Measurements from ENCODE around the gene BARX1.

Gene BARX1

GRCh38 chr9:93916358-93916757, 38.8 kb downstream of the BARX1 start:
- no peak for DNase-seq

- no peak for DNase-seq
Observed at GRCh38 chr9:93911801-93912554, 43.2 kb downstream of the BARX1 start.

DNA sequence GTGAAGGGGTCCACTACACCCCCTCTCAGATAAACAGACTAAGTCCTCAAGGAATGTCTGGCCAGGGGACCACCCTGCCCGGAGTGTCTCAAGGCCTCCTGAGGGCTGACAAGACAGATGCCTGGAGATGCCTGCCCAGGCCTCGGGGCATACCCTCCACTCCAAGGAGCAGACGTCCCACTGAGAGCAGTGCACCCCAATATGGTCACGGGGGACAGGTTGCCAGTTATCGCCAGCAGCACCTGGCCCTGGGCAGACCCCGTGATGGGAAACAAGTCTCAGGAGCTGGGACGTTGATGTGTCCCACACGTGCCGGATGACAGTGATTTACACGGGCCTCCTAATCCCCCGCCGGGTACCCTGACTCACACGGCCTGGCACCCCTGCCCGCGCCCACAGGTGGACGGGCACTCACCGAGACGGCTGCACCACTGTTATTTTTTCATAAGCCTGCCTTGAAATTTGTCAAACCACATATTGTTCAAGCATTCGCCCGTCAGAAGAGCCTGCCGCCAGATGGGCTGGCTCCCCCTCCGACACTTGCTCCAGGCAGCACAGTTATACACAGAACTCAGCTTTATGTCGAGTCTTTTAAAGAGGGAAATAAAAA, 43.9 kb downstream of the BARX1 start:
- no peak for DNase-seq

DNA sequence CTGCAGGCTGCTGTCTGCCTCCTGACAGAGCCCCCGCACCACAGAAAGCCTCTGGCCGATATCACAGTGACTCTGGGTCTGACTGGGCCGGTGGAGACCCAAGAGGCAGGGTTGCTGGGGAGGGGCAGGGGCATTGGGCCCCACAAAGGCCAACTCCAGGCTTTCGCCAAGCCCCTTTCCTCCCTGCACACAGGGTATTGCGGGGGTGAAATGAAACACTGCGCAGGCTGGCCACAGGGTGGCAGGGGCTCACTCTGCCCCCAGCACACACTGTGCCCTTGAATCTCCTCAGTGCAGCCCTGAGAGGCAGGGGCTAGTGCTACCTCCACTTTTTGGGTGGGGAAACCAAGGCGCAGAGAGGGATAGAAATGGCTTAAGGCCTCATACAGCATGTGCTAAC, 44.6 kb downstream of the BARX1 start:
- DNase-seq, result no peak

- no peak for DNase-seq
Observed at GRCh38 chr9:93910196-93910595, 45.0 kb downstream of the BARX1 start.

DNA sequence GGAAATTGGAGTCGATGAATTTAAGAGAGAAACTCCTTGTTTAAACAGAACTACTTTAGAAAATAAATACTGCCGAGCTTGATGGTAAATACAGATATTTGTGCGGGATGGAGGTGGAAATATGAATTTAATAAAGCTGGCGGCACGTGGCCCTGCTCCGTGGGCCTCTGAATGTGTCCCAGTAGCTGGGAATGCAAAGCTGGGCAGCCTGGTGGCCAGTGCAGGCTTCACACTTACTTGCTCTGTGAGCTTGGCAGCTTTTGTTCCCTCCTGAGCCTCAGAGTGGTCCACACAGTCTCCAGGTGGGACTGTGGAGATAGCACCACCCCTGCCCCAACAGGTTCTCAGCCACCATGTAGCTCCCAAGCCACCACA, 45.9 kb downstream of the BARX1 start:
- no peak for DNase-seq

DNA sequence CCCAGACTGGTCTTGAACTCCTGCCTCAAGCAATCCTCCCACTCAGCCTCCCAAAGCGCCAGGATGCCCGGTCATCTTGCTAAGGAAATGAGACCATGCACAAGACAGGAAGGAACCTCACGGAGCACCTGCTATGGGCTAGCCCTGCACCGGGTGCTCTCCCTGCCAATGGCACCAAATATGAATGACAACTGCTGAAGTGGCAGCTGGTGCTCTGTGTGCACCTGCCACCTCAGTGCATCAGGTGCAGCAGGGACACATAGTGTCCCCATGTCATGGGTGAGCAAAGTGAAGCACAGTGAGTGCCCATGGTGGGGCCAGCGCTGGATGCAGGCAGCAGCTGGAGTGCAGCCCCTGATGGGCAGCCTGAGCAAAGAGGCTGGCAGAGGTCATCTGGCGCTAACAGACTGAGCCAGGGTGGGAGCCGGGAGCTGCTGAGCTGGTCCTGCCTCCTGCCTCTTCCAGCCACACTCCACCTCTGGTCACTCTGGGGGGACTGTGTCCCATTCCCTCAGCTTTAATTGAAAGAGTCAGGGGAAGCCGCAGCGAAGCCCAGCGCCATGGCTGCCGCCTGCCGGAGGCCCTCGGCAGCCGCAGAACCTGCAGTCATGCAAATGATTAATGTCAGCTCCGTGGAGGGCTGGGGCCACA, 46.4 kb downstream of the BARX1 start:
- DNase-seq, result no peak

DNA sequence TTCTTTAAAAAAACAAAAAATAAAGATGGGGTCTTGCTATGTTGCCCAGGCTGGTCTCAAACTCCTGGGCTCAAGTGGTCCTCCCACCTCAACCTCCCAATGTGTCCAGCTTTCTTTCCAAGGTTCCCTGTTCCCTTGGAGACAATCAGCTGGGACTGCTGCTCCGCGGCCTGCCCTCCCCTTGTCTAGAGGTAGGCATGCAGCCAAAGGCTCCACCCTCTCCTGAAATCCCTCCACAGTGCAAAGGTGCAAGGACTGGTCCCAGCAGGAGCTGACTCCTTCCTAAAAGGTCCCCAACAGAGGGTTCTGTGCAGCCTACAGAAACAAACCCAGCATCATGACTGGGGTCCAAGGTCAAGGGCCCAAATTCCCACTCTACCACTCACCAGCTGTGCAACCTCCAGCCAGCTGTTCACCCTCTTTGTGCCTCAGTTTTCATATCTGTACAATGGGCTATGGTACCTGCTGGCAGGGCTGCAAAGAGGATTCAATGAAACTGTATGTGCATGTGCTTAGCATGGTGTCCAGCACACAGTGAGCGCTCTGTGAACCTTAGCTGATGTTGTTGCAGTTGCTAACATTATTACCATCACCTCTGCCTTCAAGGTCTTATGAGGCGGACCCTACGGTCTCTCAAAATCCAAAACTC, 47.5 kb downstream of the BARX1 start:
- no peak for DNase-seq

- no peak for DNase-seq
Observed at GRCh38 chr9:93906195-93906880, 48.8 kb downstream of the BARX1 start.

- no peak for DNase-seq
Observed at GRCh38 chr9:93905473-93906133, 49.6 kb downstream of the BARX1 start.

DNA sequence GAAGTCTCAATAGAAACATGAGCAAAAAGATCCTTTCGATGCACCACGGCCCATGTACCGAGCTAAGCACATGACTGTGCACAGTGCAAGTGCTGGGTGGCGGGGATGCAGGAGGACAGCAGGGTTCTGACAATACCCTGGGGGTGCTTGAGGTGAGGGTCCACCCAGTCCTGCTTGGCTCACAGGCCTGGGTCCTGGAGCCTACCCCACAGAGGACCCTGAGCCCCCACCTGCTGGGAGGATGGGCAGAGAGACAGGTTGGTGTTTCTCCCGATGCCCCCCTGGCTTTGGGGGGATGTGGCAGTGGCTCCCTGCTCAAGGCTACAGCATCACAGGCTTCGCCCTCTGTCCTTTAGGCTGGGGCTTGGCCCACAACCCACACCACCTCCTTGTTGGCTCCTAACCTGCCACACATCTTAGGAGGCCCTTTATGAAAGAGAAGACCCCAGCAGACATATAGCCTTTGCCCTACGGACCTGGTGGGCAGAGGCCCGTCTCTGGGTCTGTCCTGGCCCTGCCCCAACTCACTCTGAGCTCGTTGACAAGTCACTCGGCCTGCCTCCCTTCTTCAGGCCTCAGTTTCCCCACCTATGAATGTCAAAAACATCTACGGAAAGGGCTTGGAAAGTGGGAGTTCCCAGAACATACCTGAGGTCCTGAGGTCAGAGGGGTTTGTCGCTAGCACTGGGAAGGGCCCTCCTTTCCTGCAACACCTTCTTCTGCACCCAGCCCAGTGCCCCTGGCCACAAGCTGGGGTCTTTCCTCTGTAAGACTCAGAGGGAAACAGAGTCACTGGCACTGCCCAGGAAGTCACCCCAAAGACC, 50.3 kb downstream of the BARX1 start:
- no peak for DNase-seq

GRCh38 chr9:93903886-93904648, 51.1 kb downstream of the BARX1 start:
- no peak for DNase-seq

GRCh38 chr9:93902780-93903655, 52.1 kb downstream of the BARX1 start:
- DNase-seq, result no peak

- DNase-seq, result no peak
Observed at GRCh38 chr9:93902051-93902779, 52.9 kb downstream of the BARX1 start.

Measured in MV-4-11 (cell line).